ENCODE results near the gene GLG1.

GRCh38 chr16:74505011-74505410 is 101.9 kb downstream of the GLG1 start:
- TF ChIP-seq GATA2 (IDR thresholded peaks at IDR 0.05; ENCODE audit: low read depth, low read length) (no peak), GATA3 (IDR thresholded peaks at IDR 0.05; ENCODE audit: low read depth, low read length) (no peak)
